Natural killer cell (primary cell): ENCODE data around the gene SERPINB10. TPM values are rescaled to one million over a fixed set of nuclear protein-coding genes. Genes with fewer than 3 reads are reported as not detected.

Source experiments
- ATAC-seq, 3 donors: fragments of 150-1000 bp in 2 of 3; fragments of 200-7000 bp in 1 of 3; cut with Tn5 transposase; 1 replicate in 1 of 3; 2 replicates in 2 of 3; pipeline ENCODE4 v1.10.0; 2021; ENCODE audit warnings: mild to moderate bottlenecking in 2 of 3, moderate library complexity in 2 of 3
- DNase-seq, 2 donors: peaks; one replicate each; pipeline versions ENCODE4 v3.0.0 to v3.0.0-alpha.2; 2013 to 2021; ENCODE audit warnings: mixed read lengths in 1 of 2
- H3K27ac ChIP-seq: one replicate; pipeline ENCODE4 v1.5.1; 2013; ENCODE audit warnings: mild to moderate bottlenecking, low read length
- H3K27me3 ChIP-seq: one replicate; pipeline ENCODE4 v1.6.1; 2013; ENCODE audit warnings: low read length; ENCODE audit not compliant: control insufficient read depth, insufficient read depth
- H3K36me3 ChIP-seq: one replicate; pipeline ENCODE4 v1.6.1; 2013; ENCODE audit warnings: low read length; ENCODE audit not compliant: control insufficient read depth, insufficient read depth
- H3K4me1 ChIP-seq: one replicate; pipeline ENCODE4 v1.6.1; 2013; ENCODE audit warnings: low read length; ENCODE audit not compliant: control insufficient read depth, insufficient read depth
- H3K4me3 ChIP-seq: one replicate; pipeline ENCODE4 v1.5.1; 2013; ENCODE audit warnings: low read length
- H3K9me3 ChIP-seq: one replicate; pipeline ENCODE4 v1.6.1; 2013; ENCODE audit warnings: low read length; ENCODE audit not compliant: control insufficient read depth, insufficient read depth
- H3K27ac Mint-ChIP-seq, 2 donors: one replicate each; pipeline ENCODE4 v1.8.0; 2022; ENCODE audit warnings: mild to moderate bottlenecking in 2 of 2, mixed read lengths in 2 of 2, moderate library complexity in 1 of 2
- H3K27me3 Mint-ChIP-seq, 2 donors: one replicate each; pipeline ENCODE4 v1.8.0; 2022; ENCODE audit warnings: low read depth in 2 of 2, mixed read lengths in 2 of 2
- H3K36me3 Mint-ChIP-seq: one replicate; pipeline ENCODE4 v1.8.0; 2022; ENCODE audit warnings: mixed read lengths
- H3K4me1 Mint-ChIP-seq, 2 donors: one replicate each; pipeline ENCODE4 v1.8.0; 2022; ENCODE audit warnings: mixed read lengths in 2 of 2
- H3K4me3 Mint-ChIP-seq: one replicate; pipeline ENCODE4 v1.8.0; 2022; ENCODE audit warnings: mild to moderate bottlenecking, moderate library complexity, mixed read lengths
- H3K9me3 Mint-ChIP-seq, 2 donors: one replicate each; pipeline ENCODE4 v1.8.0; 2022; ENCODE audit warnings: mixed read lengths in 2 of 2
- WGBS: methylation state at CpG from one replicate; pipeline ENCODE4 v1.1.7; 2013; ENCODE audit warnings: missing lambda C conversion rate; ENCODE audit not compliant: insufficient coverage; 5-methylcytosine and 5-hydroxymethylcytosine counted together
- intact Hi-C: fragments of 100-400 bp; cut with micrococcal nuclease; formaldehyde crosslinking; loops from one replicate; pipeline ENCODE4 v1.14.2; 2022
- total RNA-seq, 4 donors: library from RNA; stranded (reverse); fragments of 120-200 nt in 1 of 4; gene quantifications; one replicate each; pipeline versions ENCODE4 v1.2.3 to v1.2.4, GENCODE V29; 2013 to 2022
- TF ChIP-seq, protein P1 (sequence below): fragments of 200-600 bp; IDR thresholded peaks from one replicate; pipeline ENCODE4 v1.8.0; 2022; ENCODE audit warnings: antibody characterized with exemption

SERPINB10 gene
- total RNA-seq, 3 donors from 2014 or later (not counting 1 experiment from before 2014, with no cell fraction given): 0.43 TPM; not detected in 2

- Mint-ChIP-seq H3K4me1 (no peaks in the 10 kb centered on the region), H3K36me3 (no peaks in the 10 kb centered on the region), H3K27me3 (peaks cover 14 to 23% of the 10 kb centered on the region in 2 donors), H3K9me3 (no peaks in the 10 kb centered on the region), H3K27ac (no peak overlapping the region), H3K4me3 (no peak overlapping the region)
- TF ChIP-seq, protein P1, sequence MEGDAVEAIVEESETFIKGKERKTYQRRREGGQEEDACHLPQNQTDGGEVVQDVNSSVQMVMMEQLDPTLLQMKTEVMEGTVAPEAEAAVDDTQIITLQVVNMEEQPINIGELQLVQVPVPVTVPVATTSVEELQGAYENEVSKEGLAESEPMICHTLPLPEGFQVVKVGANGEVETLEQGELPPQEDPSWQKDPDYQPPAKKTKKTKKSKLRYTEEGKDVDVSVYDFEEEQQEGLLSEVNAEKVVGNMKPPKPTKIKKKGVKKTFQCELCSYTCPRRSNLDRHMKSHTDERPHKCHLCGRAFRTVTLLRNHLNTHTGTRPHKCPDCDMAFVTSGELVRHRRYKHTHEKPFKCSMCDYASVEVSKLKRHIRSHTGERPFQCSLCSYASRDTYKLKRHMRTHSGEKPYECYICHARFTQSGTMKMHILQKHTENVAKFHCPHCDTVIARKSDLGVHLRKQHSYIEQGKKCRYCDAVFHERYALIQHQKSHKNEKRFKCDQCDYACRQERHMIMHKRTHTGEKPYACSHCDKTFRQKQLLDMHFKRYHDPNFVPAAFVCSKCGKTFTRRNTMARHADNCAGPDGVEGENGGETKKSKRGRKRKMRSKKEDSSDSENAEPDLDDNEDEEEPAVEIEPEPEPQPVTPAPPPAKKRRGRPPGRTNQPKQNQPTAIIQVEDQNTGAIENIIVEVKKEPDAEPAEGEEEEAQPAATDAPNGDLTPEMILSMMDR: no peak
- DNase-seq: no peak
- H3K4me3 ChIP-seq: no peak overlapping the region
- H3K27ac ChIP-seq: no peak overlapping the region
- no peaks in the 10 kb centered on the region for H3K4me1 ChIP-seq
- intact Hi-C loops: no loop called here
- H3K9me3 ChIP-seq: no peaks in the 10 kb centered on the region
- WGBS: 87% methylated on average over 1 of the region's 1 CpG
- no peaks in the 10 kb centered on the region for H3K36me3 ChIP-seq
- no peak for ATAC-seq
- H3K27me3 ChIP-seq: peaks cover 2% of the 10 kb centered on the region
Measured at GRCh38 chr18:63908858-63909257, 1.1 kb downstream of the SERPINB10 start.

- no peaks in the 10 kb centered on the region for H3K36me3 Mint-ChIP-seq
Measured at GRCh38 chr18:63909870-63910269, 2.1 kb downstream of the SERPINB10 start.

DNA sequence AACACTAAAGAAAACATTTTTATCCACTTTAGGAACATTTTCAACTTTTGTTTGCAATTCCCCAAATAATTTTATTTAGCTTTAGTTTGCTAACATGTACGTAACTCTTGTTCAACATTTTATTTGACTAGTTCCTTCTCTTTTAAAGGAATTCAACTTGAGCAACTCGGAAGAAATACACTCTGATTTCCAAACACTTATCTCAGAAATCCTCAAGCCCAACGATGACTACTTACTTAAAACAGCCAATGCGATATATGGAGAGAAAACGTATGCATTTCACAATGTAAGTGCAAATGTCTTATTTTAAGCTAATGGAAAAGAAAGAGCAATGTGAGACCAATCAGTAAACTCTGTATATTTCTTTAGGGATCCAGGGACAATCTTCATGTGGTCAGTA lies 10.1 kb downstream of the SERPINB10 start:
- Mint-ChIP-seq H3K4me1 (no peaks in the 10 kb centered on the region), H3K36me3 (no peaks in the 10 kb centered on the region), H3K27ac (no peak overlapping the region), H3K4me3 (no peak overlapping the region), H3K27me3 (peaks cover 12 to 13% of the 10 kb centered on the region in 2 donors), H3K9me3 (no peaks in the 10 kb centered on the region)
- Histone ChIP-seq H3K36me3 (no peaks in the 10 kb centered on the region), H3K9me3 (no peaks in the 10 kb centered on the region), H3K27ac (no peak overlapping the region), H3K4me3 (no peak overlapping the region), H3K27me3 (peaks cover 4% of the 10 kb centered on the region), H3K4me1 (no peaks in the 10 kb centered on the region)
- WGBS: 93% methylated on average over 5 of the region's 5 CpGs
- no peak for DNase-seq
- TF ChIP-seq, protein P1: no peak
- no peak for ATAC-seq
- intact Hi-C loops: no loop called here

More at GRCh38 chr18:63909870-63910269, 2.1 kb downstream of the SERPINB10 start:
- no peak overlapping the region for H3K4me3 ChIP-seq
- H3K9me3 ChIP-seq: no peaks in the 10 kb centered on the region
- H3K4me1 ChIP-seq: no peaks in the 10 kb centered on the region
- no peaks in the 10 kb centered on the region for H3K9me3 Mint-ChIP-seq
- H3K27me3 ChIP-seq: peaks cover 2% of the 10 kb centered on the region
- no peaks in the 10 kb centered on the region for H3K36me3 ChIP-seq
- H3K27ac Mint-ChIP-seq: no peak overlapping the region
- intact Hi-C loops: no loop called here
- H3K27me3 Mint-ChIP-seq: peaks cover 11 to 23% of the 10 kb centered on the region in 2 donors
- H3K4me3 Mint-ChIP-seq: no peak overlapping the region
- TF ChIP-seq, protein P1: no peak
- H3K27ac ChIP-seq: no peak overlapping the region
- no peaks in the 10 kb centered on the region for H3K4me1 Mint-ChIP-seq
- no CpG with 5 or more reads among the region's 2 CpGs for WGBS
- no peak for ATAC-seq
- no peak for DNase-seq

- H3K4me1 Mint-ChIP-seq: no peaks in the 10 kb centered on the region
- peaks cover 7 to 11% of the 10 kb centered on the region in 2 donors for H3K27me3 Mint-ChIP-seq
- DNase-seq (no peak), ATAC-seq (no peak)
- TF ChIP-seq, protein P1: no peak
- WGBS: 83% methylated on average over 2 of the region's 2 CpGs
- no peaks in the 10 kb centered on the region for H3K27me3 ChIP-seq
- no peak overlapping the region for H3K4me3 Mint-ChIP-seq
- intact Hi-C loops: no loop called here
- no peak overlapping the region for H3K4me3 ChIP-seq
- no peaks in the 10 kb centered on the region for H3K4me1 ChIP-seq
- H3K36me3 Mint-ChIP-seq: no peaks in the 10 kb centered on the region
- H3K9me3 Mint-ChIP-seq: no peaks in the 10 kb centered on the region
- H3K27ac Mint-ChIP-seq: no peak overlapping the region
- no peak overlapping the region for H3K27ac ChIP-seq
- no peaks in the 10 kb centered on the region for H3K9me3 ChIP-seq
- no peaks in the 10 kb centered on the region for H3K36me3 ChIP-seq
Measured at GRCh38 chr18:63922049-63922448, 14.3 kb downstream of the SERPINB10 start.
